ENCODE results near the gene UBE2J2. TPM values are rescaled to one million over a fixed set of nuclear protein-coding genes. Genes with fewer than 3 reads are reported as not detected.

The UBE2J2 gene
- total and polyA plus RNA-seq, 2 donors (not counting 3 experiments of a cell fraction or from before 2014, with no cell fraction given), result 60.7 to 80.7 TPM

DNA sequence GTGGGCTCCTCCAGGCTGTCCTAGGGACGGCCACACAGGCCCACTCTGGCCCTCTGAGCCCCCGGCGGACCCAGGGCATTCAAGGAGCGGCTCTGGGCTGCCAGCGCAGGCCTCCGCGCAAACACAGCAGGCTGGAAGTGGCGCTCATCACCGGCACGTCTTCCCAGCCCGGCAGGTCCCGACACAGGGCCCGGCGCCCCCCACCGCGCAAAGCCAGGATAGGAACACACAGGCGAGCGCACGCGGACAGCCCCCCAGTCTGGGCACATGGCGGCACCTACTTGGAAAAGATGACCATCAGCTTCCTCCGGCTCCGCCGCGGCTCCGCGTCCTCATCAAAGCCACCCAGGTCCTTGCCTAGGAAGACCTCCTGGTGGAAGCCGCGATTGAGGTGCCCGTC, 45.5 kb downstream of the UBE2J2 start:
- Histone ChIP-seq H3K79me2 (ENCODE audit: control insufficient read depth, insufficient read depth, low read length) (peaks cover 64% of the 10 kb centered on the region), H3K4me1 (ENCODE audit: control insufficient read depth, extremely low read depth, insufficient read depth, low read length) (peaks cover 6% of the 10 kb centered on the region), H3K9ac (replicated peaks; ENCODE audit: extremely low read depth, insufficient read depth, low read length) (no peak overlapping the region), H3K36me3 (ENCODE audit: control insufficient read depth in 2 of 2, extremely low read depth in 1 of 2, insufficient read depth in 2 of 2, low read length in 2 of 2) (peaks cover 6 to 29% of the 10 kb centered on the region in 2 experiments), H3K27ac (ENCODE audit: insufficient read depth, low read depth, low read length) (no peak overlapping the region), H3K9me1 (replicated peaks; ENCODE audit: control insufficient read depth, extremely low read depth, insufficient read depth, low read length) (no peaks in the 10 kb centered on the region), H3K4me2 (ENCODE audit: insufficient read depth, low read length) (no peak overlapping the region), H2AFZ (ENCODE audit: low read depth, low read length) (no peak overlapping the region), H3K9me3 (replicated peaks; ENCODE audit: control insufficient read depth, insufficient read depth, low read length) (no peaks in the 10 kb centered on the region), H3K27me3 (ENCODE audit: control insufficient read depth in 2 of 2, insufficient read depth in 2 of 2, low read length in 2 of 2) (no peaks in the 10 kb centered on the region), H3K4me3 (replicated peaks in 1 of 3; ENCODE audit: insufficient read depth in 1 of 3, low read depth in 1 of 3, low read length in 3 of 3) (no peak overlapping the region), H4K20me1 (replicated peaks; ENCODE audit: control insufficient read depth, extremely low read depth, insufficient read depth, low read length) (no peaks in the 10 kb centered on the region)
- DNase-seq (ENCODE audit: low read depth, low spot score) (no peak), FAIRE-seq (no peak)
- dilution Hi-C loops (cut with MboI; ENCODE audit: extremely low pct_ligation_motif_present, low sequenced_read_pairs), result no loop called here
- BruUV-seq (replicated peaks), result no TSS peak
- ChIA-PET POLR2A (no interaction called here), CTCF (no interaction called here)
- TF ChIP-seq MAX (IDR thresholded peaks at IDR 0.05; ENCODE audit: insufficient read depth, insufficient read length) (no peak), GATA2 (IDR thresholded peaks at IDR 0.05; ENCODE audit: insufficient read depth, insufficient read length, low read depth, low read length) (no peak), MYC (IDR thresholded peaks at IDR 0.05; ENCODE audit: low read depth, low read length) (no peak), FOS (IDR thresholded peaks at IDR 0.05; ENCODE audit: borderline replicate concordance, insufficient read depth, low read length) (no peak), POLR2A (IDR thresholded peaks at IDR 0.05; ENCODE audit: low read depth, low read length) (no peak)
- intact Hi-C loops (cut with micrococcal nuclease), result no loop called here

- H3K9ac ChIP-seq (replicated peaks; ENCODE audit: extremely low read depth, insufficient read depth, low read length), result no peak overlapping the region
- POLR2A ChIA-PET, result no interaction called here
- BruUV-seq (replicated peaks), result no TSS peak
- no peak overlapping the region for H2AFZ ChIP-seq (ENCODE audit: low read depth, low read length)
- CTCF ChIA-PET, result interaction anchor here (1.4 kb wide), 1 partner anchor 105 kb away, joined by 5 read pairs; no protein-coding TSS in a partner anchor
- intact Hi-C loops (cut with micrococcal nuclease) (no loop called here), dilution Hi-C loops (cut with MboI; ENCODE audit: extremely low pct_ligation_motif_present, low sequenced_read_pairs) (no loop called here)
- FAIRE-seq (no peak), DNase-seq (ENCODE audit: low read depth, low spot score) (no peak)
- no peaks in the 10 kb centered on the region for H3K9me3 ChIP-seq (replicated peaks; ENCODE audit: control insufficient read depth, insufficient read depth, low read length)
- H3K27ac ChIP-seq (ENCODE audit: insufficient read depth, low read depth, low read length), result no peak overlapping the region
- peaks cover 58% of the 10 kb centered on the region for H3K79me2 ChIP-seq (ENCODE audit: control insufficient read depth, insufficient read depth, low read length)
- H3K36me3 ChIP-seq (ENCODE audit: control insufficient read depth in 2 of 2, extremely low read depth in 1 of 2, insufficient read depth in 2 of 2, low read length in 2 of 2), result peaks cover 6 to 37% of the 10 kb centered on the region in 2 experiments
- H3K4me1 ChIP-seq (ENCODE audit: control insufficient read depth, extremely low read depth, insufficient read depth, low read length), result peaks cover 6% of the 10 kb centered on the region
- H3K27me3 ChIP-seq (ENCODE audit: control insufficient read depth in 2 of 2, insufficient read depth in 2 of 2, low read length in 2 of 2), result no peaks in the 10 kb centered on the region
- TF ChIP-seq CTCF (IDR thresholded peaks at IDR 0.05; ENCODE audit: extremely low read depth in 1 of 2, insufficient read depth in 1 of 2, low read depth in 1 of 2, low read length in 2 of 2) (no peak), POLR2A (IDR thresholded peaks at IDR 0.05; ENCODE audit: low read depth, low read length) (no peak), EZH2 (IDR thresholded peaks at IDR 0.05; ENCODE audit: borderline replicate concordance, low read depth, low read length, severe bottlenecking) (no peak), MAX (IDR thresholded peaks at IDR 0.05; ENCODE audit: insufficient read depth, insufficient read length) (no peak), GATA2 (IDR thresholded peaks at IDR 0.05; ENCODE audit: insufficient read depth, insufficient read length, low read depth, low read length) (no peak), MYC (IDR thresholded peaks at IDR 0.05; ENCODE audit: low read depth, low read length) (no peak), POLR2AphosphoS5 (IDR thresholded peaks at IDR 0.05; ENCODE audit: insufficient read depth, low read depth, low read length) (no peak), JUN (IDR thresholded peaks at IDR 0.05; ENCODE audit: borderline replicate concordance, insufficient read depth, insufficient read length, low read depth) (no peak)
- H3K9me1 ChIP-seq (replicated peaks; ENCODE audit: control insufficient read depth, extremely low read depth, insufficient read depth, low read length), result no peaks in the 10 kb centered on the region
- H3K4me2 ChIP-seq (ENCODE audit: insufficient read depth, low read length), result no peak overlapping the region
- no peaks in the 10 kb centered on the region for H4K20me1 ChIP-seq (replicated peaks; ENCODE audit: control insufficient read depth, extremely low read depth, insufficient read depth, low read length)
- H3K4me3 ChIP-seq (replicated peaks in 1 of 3; ENCODE audit: insufficient read depth in 1 of 3, low read depth in 1 of 3, low read length in 3 of 3), result no peak overlapping the region
Observed at GRCh38 chr1:1227386-1227785, 46.3 kb downstream of the UBE2J2 start.
